CD14-positive monocyte (primary cell): Measurements from ENCODE around the gene SLC26A1. TPM values are rescaled to one million over a fixed set of nuclear protein-coding genes. Genes with fewer than 3 reads are reported as not detected.

Experiments
- DNase-seq, 3 donors: peaks; one replicate each; pipeline ENCODE4 v3.0.0-alpha.2; 2011 to 2022
- H2AFZ ChIP-seq: 2 replicates; pipeline ENCODE4 v1.6.0; 2012; ENCODE audit warnings: mild to moderate bottlenecking, low read depth, low read length, inconsistent platforms; ENCODE audit not compliant: insufficient read depth, poor library complexity, severe bottlenecking
- H3K27ac ChIP-seq, 2 donors: 1 replicate in 1 of 2; 2 replicates in 1 of 2; pipeline ENCODE4 v1.5.1; 2012 to 2013; ENCODE audit warnings: low read length in 2 of 2, control low read depth in 1 of 2, inconsistent platforms in 1 of 2, low read depth in 1 of 2, mild to moderate bottlenecking in 1 of 2
- H3K27me3 ChIP-seq, 2 donors: one replicate each; pipeline versions ENCODE4 v1.6.0 to v1.6.1; 2011 to 2013; ENCODE audit warnings: low read length in 2 of 2; ENCODE audit not compliant: control insufficient read depth in 2 of 2, insufficient read depth in 2 of 2
- H3K36me3 ChIP-seq, 2 donors: replicated peaks in 1 of 2; 1 replicate in 1 of 2; 2 replicates in 1 of 2; pipeline versions ENCODE4 v1.5.1 to v1.6.1; 2012 to 2013; ENCODE audit warnings: low read length in 2 of 2, control low read depth in 1 of 2, inconsistent platforms in 1 of 2, mild to moderate bottlenecking in 1 of 2; ENCODE audit not compliant: insufficient read depth in 2 of 2, control insufficient read depth in 1 of 2
- H3K4me1 ChIP-seq, 2 donors: 1 replicate in 1 of 2; 2 replicates in 1 of 2; pipeline versions ENCODE4 v1.5.1 to v1.6.1; 2012 to 2013; ENCODE audit warnings: low read length in 2 of 2, control low read depth in 1 of 2, inconsistent platforms in 1 of 2, mild to moderate bottlenecking in 1 of 2, moderate library complexity in 1 of 2; ENCODE audit not compliant: insufficient read depth in 2 of 2, control insufficient read depth in 1 of 2
- H3K4me2 ChIP-seq: replicated peaks from 2 replicates; pipeline ENCODE3; 2012; ENCODE audit warnings: low read length, moderate library complexity, mild to moderate bottlenecking; ENCODE audit not compliant: poor library complexity, severe bottlenecking; ENCODE audit errors: extremely low read depth
- H3K4me3 ChIP-seq, 3 experiments: fragments of 200-600 bp in 1 of 3; sonication (generic) in 1 of 3; replicated peaks in 1 of 3; 1 replicate in 2 of 3; 2 replicates in 1 of 3; pipeline ENCODE4 v1.5.1; 2011 to 2013; ENCODE audit warnings: low read length in 3 of 3, mild to moderate bottlenecking in 3 of 3, control low read depth in 2 of 3, low read depth in 2 of 3, inconsistent platforms in 1 of 3, moderate library complexity in 1 of 3
- H3K79me2 ChIP-seq: 2 replicates; pipeline ENCODE4 v1.6.0; 2012; ENCODE audit warnings: mild to moderate bottlenecking, control low read depth, inconsistent platforms, low read length, moderate library complexity; ENCODE audit not compliant: insufficient read depth
- H3K9ac ChIP-seq: 2 replicates; pipeline ENCODE4 v1.6.0; 2017; ENCODE audit warnings: low read length, mild to moderate bottlenecking; ENCODE audit not compliant: insufficient read depth, poor library complexity, severe bottlenecking
- H3K9me3 ChIP-seq, 2 donors: replicated peaks in 1 of 2; 1 replicate in 1 of 2; 2 replicates in 1 of 2; pipeline versions ENCODE4 v1.5.1 to v1.6.1; 2012 to 2013; ENCODE audit warnings: low read length in 2 of 2, control low read depth in 1 of 2; ENCODE audit not compliant: control insufficient read depth in 1 of 2, insufficient read depth in 1 of 2
- H4K20me1 ChIP-seq: 2 replicates; pipeline ENCODE4 v1.6.0; 2012; ENCODE audit warnings: mild to moderate bottlenecking, low read length, control low read depth, moderate library complexity; ENCODE audit not compliant: insufficient read depth
- H3K27ac Mint-ChIP-seq, 7 donors: one replicate each; pipeline ENCODE4 v1.8.0; 2020; ENCODE audit warnings: mild to moderate bottlenecking in 7 of 7, mixed read lengths in 7 of 7, moderate library complexity in 6 of 7, inconsistent platforms in 2 of 7
- H3K27me3 Mint-ChIP-seq, 3 donors: one replicate each; pipeline ENCODE4 v1.8.0; 2021 to 2022; ENCODE audit warnings: low read depth in 3 of 3, mild to moderate bottlenecking in 3 of 3, mixed read lengths in 3 of 3, moderate library complexity in 3 of 3, inconsistent platforms in 1 of 3
- H3K36me3 Mint-ChIP-seq, 2 donors: one replicate each; pipeline ENCODE4 v1.8.0; 2020; ENCODE audit warnings: mixed read lengths in 2 of 2, inconsistent platforms in 1 of 2, mild to moderate bottlenecking in 1 of 2
- H3K4me1 Mint-ChIP-seq: one replicate; pipeline ENCODE4 v1.8.0; 2020; ENCODE audit warnings: mild to moderate bottlenecking, mixed read lengths
- H3K4me3 Mint-ChIP-seq, 2 donors: one replicate each; pipeline ENCODE4 v1.8.0; 2020; ENCODE audit warnings: mild to moderate bottlenecking in 2 of 2, mixed read lengths in 2 of 2, moderate library complexity in 1 of 2
- H3K9me3 Mint-ChIP-seq, 7 donors: one replicate each; pipeline ENCODE4 v1.8.0; 2020 to 2022; ENCODE audit warnings: mixed read lengths in 7 of 7, mild to moderate bottlenecking in 6 of 7, moderate library complexity in 6 of 7, inconsistent platforms in 2 of 7
- CTCF ChIP-seq: fragments of 200-600 bp; IDR thresholded peaks from one replicate; pipeline ENCODE4 v1.8.0; 2022; ENCODE audit warnings: antibody characterized with exemption, mild to moderate bottlenecking
- WGBS: methylation state at CpG from one replicate; pipeline ENCODE4 v1.1.5; 2013; ENCODE audit warnings: missing lambda C conversion rate; ENCODE audit not compliant: insufficient coverage; 5-methylcytosine and 5-hydroxymethylcytosine counted together
- intact Hi-C, 2 donors: fragments of 100-400 bp; cut with micrococcal nuclease; formaldehyde crosslinking; loops; one replicate each; pipeline versions ENCODE4 v1.15.0 to v1.15.1; 2023
- polyA plus RNA-seq, 3 donors: library from polyadenylated mRNA; depleted of rRNA in 1 of 3; unstranded in 2 of 3; stranded (reverse) in 1 of 3; fragments of 300-500 nt in 2 of 3; fragments of >200 nt in 1 of 3; fragmentation: Illumina TruSeq in 2 of 3; gene quantifications; 1 replicate in 2 of 3; 2 replicates in 1 of 3; pipeline ENCODE4 v1.2.3, GENCODE V29; 2012 to 2021

Gene SLC26A1
- polyA plus RNA-seq, 3 donors = 0.16 to 0.37 (median 0.18) TPM

DNA sequence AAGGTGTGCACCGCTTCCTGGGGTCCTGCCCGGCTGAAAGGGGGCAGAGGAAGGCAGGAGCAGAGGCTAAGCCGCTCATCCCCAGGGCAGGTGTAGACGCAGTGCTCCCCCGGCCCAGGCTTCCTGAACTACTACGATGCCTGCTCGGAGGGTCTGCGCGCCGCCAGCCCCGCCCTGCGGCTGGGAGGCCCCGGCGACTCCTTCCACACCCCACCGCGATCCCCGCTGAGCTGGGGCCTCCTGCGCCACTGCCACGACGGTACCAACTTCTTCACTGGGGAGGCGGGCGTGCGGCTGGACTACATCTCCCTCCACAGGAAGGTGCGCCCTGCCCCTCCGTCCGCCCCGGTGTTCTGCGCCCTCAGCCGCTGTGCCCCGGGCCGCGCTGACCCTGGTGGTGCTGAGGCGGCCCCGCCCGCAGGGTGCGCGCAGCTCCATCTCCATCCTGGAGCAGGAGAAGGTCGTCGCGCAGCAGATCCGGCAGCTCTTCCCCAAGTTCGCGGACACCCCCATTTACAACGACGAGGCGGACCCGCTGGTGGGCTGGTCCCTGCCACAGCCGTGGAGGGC, 8.4 kb upstream of the SLC26A1 start:
- Histone ChIP-seq H3K9me3 (peaks cover 2 to 8% of the 10 kb centered on the region in 2 donors), H3K36me3 (no peaks in the 10 kb centered on the region), H3K4me3 (no peak overlapping the region), H3K9ac (no peak overlapping the region), H3K4me2 (no peak overlapping the region), H3K79me2 (no peaks in the 10 kb centered on the region), H3K27me3 (peaks cover 20 to 81% of the 10 kb centered on the region in 2 donors), H3K4me1 (peaks cover 7 to 12% of the 10 kb centered on the region in 2 donors), H4K20me1 (peaks cover 26% of the 10 kb centered on the region), H2AFZ (no peak overlapping the region), H3K27ac (no peak overlapping the region)
- Mint-ChIP-seq H3K36me3 (no peaks in the 10 kb centered on the region), H3K9me3 (peaks cover 2 to 35% (median 5%) of the 10 kb centered on the region in 7 donors), H3K27ac (no peak overlapping the region), H3K4me3 (peak overlapping the region in 1 of 2 donors; percentile 83), H3K27me3 (peaks cover 66 to 90% (median 68%) of the 10 kb centered on the region in 3 donors), H3K4me1 (peaks cover 4% of the 10 kb centered on the region)
- no peak for TF ChIP-seq CTCF
- 27% methylated on average over 47 of the region's 48 CpGs for WGBS
- intact Hi-C loops = loop anchor here (10.0 kb wide), 1 partner anchor 583 kb away; no protein-coding TSS in a partner anchor
- DNase-seq = no peak

DNA sequence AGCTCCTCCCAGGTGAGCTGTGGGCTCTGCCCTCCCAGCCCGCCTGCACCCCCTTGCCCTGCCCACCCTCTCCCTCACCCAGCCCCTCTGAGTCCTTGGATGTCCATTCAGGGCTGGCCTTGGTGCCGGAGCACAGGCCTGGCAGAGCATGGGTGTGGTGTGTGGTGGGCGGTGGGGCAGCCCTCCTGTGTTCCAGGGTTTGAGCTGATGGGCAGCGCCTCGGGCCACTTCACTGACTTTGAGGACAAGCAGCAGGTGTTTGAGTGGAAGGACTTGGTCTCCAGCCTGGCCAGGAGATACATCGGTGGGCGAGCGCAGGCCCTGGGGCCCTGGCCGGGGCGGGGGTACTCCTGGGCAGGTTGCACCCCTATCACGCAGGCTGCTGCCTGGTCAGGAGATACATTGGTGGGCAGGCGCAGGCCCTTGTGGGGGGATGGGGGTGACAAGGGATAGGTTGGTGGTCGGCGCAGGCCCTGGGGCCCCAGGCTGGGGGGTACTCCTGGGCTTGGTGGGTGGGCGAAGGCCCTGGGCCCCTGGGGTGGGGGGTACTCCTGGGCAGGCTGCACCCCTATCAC, 7.6 kb upstream of the SLC26A1 start:
- Histone ChIP-seq H3K27me3 (peaks cover 24 to 84% of the 10 kb centered on the region in 2 donors), H2AFZ (no peak overlapping the region), H3K9ac (no peak overlapping the region), H3K4me1 (peaks cover 7 to 12% of the 10 kb centered on the region in 2 donors), H3K4me2 (no peak overlapping the region), H3K27ac (no peak overlapping the region), H3K9me3 (peaks cover 0 to 10% of the 10 kb centered on the region in 2 donors), H3K4me3 (no peak overlapping the region), H4K20me1 (peaks cover 28% of the 10 kb centered on the region), H3K79me2 (no peaks in the 10 kb centered on the region), H3K36me3 (no peaks in the 10 kb centered on the region)
- 95% methylated on average over 13 of the region's 15 CpGs for WGBS
- Mint-ChIP-seq H3K27ac (no peak overlapping the region), H3K4me1 (peaks cover 4% of the 10 kb centered on the region), H3K36me3 (no peaks in the 10 kb centered on the region), H3K4me3 (peak overlapping the region in 1 of 2 donors; percentile 53), H3K9me3 (peaks cover 0 to 32% (median 2%) of the 10 kb centered on the region in 7 donors), H3K27me3 (peaks cover 67 to 90% (median 68%) of the 10 kb centered on the region in 3 donors)
- TF ChIP-seq CTCF = no peak
- intact Hi-C loops = loop anchor here (10.0 kb wide), 1 partner anchor 584 kb away; no protein-coding TSS in a partner anchor
- DNase-seq = no peak
